ENCODE measurements around the gene SLIT3.

Gene SLIT3

DNA sequence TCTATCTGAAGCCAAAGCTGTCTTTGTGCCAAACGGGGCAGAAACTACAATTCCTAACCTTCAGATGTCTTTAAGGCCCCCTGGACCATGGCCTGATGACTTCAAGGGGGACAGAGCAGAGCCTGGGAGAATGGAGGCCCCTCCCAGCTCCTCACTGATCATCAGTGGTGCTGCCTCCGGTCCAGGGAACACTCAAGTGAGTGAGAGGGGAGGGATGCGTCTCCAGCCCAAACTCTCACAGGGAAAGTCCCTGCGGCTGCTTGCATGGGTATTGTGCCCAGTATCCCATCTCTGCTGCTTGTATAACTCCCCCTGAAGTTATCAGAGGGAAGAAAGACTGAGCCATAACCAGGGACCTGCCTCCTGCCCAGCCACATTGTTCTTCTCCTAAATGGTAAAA is 490.3 kb downstream of the SLIT3 start:
- Mint-ChIP-seq H3K9me3 (no peaks in the 10 kb centered on the region), H3K4me3 (no peak overlapping the region), H3K27me3 (peaks cover 2% of the 10 kb centered on the region), H3K27ac (no peak overlapping the region), H3K4me1 (no peaks in the 10 kb centered on the region), H3K36me3 (no peaks in the 10 kb centered on the region)

DNA sequence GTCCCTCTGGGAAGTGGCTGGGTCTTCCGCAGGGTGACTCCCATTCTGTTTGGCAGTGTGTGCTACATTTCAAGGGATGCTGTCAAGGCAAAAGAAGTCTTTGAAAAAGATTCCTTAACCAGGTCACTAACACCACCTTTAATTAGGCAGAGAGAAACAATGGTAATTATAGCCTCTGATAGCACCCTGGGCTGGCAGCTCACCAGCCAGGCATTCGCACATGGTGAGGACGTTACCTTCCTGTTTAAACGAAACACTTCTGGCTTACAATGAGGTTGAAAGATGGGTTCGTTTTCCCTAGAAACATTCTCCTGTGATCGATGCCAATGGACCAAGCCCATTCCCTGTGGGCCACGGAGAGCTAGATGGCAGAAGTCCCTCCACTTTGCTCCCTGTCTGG is 491.7 kb downstream of the SLIT3 start:
- H3K9me3 Mint-ChIP-seq, result no peaks in the 10 kb centered on the region
- H3K4me1 Mint-ChIP-seq, result no peaks in the 10 kb centered on the region
- no peaks in the 10 kb centered on the region for H3K36me3 Mint-ChIP-seq
- no peak overlapping the region for H3K27ac Mint-ChIP-seq
- H3K27me3 Mint-ChIP-seq, result peaks cover 4% of the 10 kb centered on the region
- no peak overlapping the region for H3K4me3 Mint-ChIP-seq

DNA sequence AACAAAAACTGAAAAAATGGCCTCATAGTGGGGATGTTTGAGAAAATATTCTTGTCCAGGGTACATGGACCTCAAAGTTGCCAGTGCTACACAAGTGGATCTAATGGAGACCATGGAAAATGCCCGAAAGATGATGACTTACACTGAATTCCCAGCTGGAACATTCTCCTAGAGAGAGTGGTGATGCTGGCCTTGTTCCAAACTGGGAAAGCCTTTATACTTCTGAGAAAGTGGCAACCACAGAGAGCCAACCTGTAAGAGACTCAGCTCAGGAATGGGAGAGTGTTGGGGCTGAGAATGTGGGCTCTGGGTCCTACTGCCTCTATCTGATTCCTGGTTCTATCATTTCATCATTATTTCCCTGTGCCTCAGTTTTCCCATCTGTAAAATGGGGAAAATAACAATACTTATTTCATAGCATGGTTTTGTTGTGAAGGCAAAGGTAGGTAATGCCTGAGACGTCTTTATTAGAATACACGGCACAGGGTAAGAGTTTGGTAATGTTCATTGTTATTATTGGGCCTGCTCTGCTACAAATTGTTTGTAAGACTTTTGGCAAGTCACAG is 492.8 kb downstream of the SLIT3 start:
- no peaks in the 10 kb centered on the region for H3K4me1 Mint-ChIP-seq

DNA sequence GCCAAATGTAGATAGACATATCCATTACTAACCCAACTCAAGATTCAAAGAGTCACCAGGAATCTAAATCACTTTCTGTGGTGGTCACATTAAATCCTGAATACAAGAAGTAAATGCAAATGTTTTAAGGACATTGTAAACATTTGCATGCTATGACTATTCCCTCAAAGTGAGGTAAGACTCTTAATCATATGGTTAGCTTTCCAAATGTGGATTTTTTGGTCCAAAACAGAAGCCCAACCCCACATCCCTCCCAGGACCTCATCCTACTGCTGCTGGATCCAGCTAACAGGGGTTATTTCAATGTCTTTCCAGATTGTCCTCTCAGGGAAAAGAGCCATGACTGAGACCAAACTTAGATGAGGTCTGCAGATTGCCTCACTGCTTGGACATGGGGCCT is 493.7 kb downstream of the SLIT3 start:
- Mint-ChIP-seq H3K27ac (no peak overlapping the region), H3K9me3 (no peaks in the 10 kb centered on the region), H3K4me3 (no peak overlapping the region), H3K27me3 (peaks cover 4% of the 10 kb centered on the region), H3K4me1 (no peaks in the 10 kb centered on the region), H3K36me3 (no peaks in the 10 kb centered on the region)

More for the DNA sequence above, 492.8 kb downstream of the SLIT3 start:
- Mint-ChIP-seq H3K27me3 (peaks cover 4% of the 10 kb centered on the region), H3K36me3 (no peaks in the 10 kb centered on the region), H3K4me3 (no peak overlapping the region), H3K27ac (no peak overlapping the region), H3K9me3 (no peaks in the 10 kb centered on the region)

DNA sequence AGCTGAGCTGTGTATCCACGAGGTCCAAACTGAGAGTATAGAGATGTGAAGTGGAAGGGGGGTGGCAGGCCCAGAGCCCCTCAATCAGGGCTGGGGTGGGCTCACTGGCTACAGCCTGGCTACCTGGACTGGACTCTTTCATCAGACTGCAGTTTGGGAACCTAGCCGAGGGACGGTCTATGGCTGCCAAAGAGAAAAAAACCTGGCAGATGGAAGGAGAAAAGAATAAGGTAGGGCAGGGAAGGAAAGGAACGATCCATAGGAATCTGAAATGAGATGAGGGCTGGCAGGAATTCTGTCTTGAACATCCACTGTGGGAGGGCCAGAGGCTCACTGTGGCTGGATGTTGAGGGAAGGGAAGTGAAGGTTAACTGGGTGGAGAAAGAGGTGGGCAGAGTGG is 497.4 kb downstream of the SLIT3 start:
- no peaks in the 10 kb centered on the region for H3K4me1 Mint-ChIP-seq
- no peak overlapping the region for H3K27ac Mint-ChIP-seq

DNA sequence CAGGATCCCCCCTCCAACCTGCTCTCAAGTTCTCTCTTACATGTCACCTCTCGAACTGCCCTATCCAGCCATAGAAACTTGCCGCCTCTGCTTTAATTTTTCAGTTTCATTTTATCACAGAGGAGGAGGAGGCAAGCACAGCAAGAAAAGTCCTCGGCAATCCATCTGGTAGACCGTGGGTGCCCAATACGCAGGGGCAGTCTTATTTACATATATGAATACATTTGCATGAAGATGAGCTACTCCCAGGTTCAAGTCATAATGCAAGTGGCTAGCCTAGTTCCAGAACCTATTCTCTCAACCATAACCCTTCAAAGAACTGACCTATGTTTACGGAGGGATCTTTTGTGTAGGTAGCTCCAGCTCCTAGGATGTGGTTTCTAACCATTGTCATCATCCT is 498.6 kb downstream of the SLIT3 start:
- no peaks in the 10 kb centered on the region for H3K4me1 Mint-ChIP-seq
- H3K9me3 Mint-ChIP-seq, result no peaks in the 10 kb centered on the region
- peaks cover 8% of the 10 kb centered on the region for H3K27me3 Mint-ChIP-seq
- no peak overlapping the region for H3K27ac Mint-ChIP-seq
- no peaks in the 10 kb centered on the region for H3K36me3 Mint-ChIP-seq
- H3K4me3 Mint-ChIP-seq, result no peak overlapping the region

More for the DNA sequence above, 497.4 kb downstream of the SLIT3 start:
- Mint-ChIP-seq H3K27me3 (peaks cover 8% of the 10 kb centered on the region), H3K36me3 (no peaks in the 10 kb centered on the region), H3K9me3 (no peaks in the 10 kb centered on the region), H3K4me3 (no peak overlapping the region)

DNA sequence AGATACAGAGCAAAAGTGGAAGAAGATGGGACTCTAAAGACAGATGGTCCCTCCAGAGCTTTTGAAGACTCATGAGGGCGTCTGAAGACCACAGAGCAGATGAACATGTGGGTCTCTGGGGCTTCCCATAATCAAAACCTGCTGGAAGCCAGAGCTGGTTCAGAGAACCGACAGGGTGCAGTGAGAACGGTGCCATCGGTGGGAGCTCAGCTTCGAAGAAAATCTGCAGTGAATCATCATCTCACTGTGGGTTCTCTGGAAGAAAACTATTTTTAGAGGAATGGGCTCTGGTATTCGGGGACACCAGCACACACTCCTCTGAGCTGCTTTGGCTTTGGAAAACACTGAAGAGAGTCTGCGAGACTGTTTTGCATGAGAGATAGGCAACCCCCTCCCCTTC is 499.4 kb downstream of the SLIT3 start:
- H3K27me3 Mint-ChIP-seq, result peaks cover 8% of the 10 kb centered on the region

DNA sequence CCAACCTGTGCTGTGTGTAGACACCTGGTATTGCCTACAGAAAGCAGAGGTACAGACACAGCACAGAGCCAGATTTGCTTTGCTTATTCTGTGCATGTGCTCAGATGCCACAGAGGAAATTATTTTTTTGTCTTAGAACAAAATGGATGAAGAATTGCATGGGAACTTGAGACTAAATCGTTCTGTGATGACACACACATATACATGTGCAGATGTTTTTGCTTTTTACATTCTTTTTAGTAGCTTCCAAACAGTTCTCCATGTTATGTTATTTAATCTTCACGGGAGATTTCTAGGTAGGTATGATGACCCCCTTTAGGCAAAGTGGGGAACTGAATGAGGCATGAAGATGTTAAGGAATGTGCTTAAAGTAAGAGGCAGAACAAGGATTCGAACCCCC is 500.2 kb downstream of the SLIT3 start:
- H3K9me3 Mint-ChIP-seq, result no peaks in the 10 kb centered on the region

More for the DNA sequence above, 499.4 kb downstream of the SLIT3 start:
- Mint-ChIP-seq H3K4me3 (no peak overlapping the region), H3K27ac (no peak overlapping the region), H3K36me3 (no peaks in the 10 kb centered on the region), H3K4me1 (no peaks in the 10 kb centered on the region), H3K9me3 (no peaks in the 10 kb centered on the region)

DNA sequence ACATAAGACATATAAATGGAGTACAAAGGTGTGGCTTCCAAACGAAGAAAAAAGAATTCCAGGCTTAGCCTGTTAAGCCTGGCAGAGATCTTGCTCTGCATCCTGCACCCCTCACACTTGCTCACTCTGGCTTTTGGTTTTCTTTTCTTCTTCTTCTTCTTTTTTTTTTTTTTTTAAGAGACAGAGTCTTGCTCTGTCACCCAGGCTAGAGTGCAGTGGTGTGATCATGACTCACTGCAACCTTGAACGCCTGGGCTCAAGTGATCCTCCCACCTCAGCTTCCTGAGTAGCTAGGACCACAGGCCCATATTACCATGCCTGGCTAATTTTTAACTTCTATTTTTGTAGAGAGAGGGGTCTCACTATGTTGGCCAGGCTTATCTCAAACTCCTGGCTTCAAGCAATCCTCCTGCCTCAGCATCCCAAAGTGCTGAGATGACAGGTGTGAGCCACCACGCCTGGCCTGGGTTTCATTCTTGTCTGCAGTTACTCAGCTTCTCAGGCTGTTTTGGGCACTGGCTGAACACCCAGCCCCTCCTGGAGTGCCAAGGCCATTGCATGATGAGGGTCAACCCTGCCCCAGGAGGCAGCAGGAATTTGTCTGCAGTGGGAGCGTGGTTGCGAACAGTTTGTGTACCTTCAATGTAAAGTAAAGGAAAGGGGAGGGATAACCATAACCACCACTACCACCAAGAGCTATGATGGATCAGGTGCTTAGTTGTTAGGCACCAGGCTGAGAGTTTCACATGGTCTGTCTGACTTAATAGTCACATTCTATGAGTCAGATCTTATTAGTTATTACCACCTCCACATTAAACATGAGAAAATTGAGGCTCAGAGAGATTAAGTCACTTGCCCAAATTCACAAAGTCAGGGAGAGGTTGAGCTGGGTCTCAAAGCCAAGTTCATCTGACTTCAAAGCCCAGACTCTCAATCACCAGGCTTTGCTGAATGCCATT is 502.6 kb downstream of the SLIT3 start:
- Mint-ChIP-seq H3K4me1 (no peaks in the 10 kb centered on the region), H3K27me3 (peaks cover 4% of the 10 kb centered on the region), H3K36me3 (no peaks in the 10 kb centered on the region)

More for the DNA sequence above, 500.2 kb downstream of the SLIT3 start:
- Mint-ChIP-seq H3K4me3 (no peak overlapping the region), H3K4me1 (no peaks in the 10 kb centered on the region), H3K27me3 (peaks cover 6% of the 10 kb centered on the region), H3K36me3 (no peaks in the 10 kb centered on the region), H3K27ac (no peak overlapping the region)

DNA sequence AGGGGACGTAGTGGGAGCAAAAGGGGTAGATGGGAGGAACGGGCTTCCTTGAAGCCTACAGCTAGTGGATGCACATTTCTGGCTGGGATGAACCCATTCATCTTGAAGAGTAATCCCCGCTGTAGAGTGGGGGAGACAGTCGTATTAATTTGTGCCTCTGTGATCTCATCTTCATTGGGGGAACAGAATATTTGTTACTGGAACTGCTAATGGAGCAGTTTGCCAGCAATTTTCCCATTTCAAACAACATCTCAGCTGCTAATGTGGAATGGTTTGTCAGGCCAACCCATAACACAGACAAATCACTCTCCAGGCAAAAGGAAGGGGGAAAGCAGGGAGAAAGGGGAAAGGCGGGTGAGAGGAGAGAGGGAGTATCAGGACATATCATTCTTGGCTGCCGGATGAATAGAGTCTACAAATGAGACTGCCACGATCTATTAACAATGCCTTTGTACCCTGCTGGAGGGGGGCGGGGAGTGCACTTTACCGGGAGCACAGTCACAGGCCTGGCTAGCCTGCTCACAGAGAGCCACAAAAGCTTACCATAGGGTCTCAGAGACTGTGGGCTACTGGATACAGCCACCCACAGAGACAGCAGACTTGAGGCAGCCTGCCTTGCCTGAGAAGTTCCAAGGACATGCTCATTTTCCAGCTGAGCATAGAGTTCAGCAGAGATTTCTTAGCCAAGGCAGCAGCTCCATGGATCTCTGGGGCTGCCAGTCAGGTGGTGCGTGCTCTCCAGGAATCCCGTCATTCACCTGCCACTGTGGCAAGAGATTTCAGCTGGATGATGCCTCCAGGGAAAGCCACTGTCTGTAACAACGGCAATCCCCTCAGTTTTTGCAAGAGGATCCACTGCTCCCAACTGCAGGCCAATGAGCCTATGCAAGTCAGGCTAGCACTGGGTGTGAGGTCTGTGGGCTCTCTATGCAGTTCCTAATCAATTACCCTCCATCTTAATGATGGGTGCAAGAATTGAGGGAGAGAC is 504.1 kb downstream of the SLIT3 start:
- H3K4me1 Mint-ChIP-seq, result no peaks in the 10 kb centered on the region
- peaks cover 4% of the 10 kb centered on the region for H3K27me3 Mint-ChIP-seq
- no peak overlapping the region for H3K27ac Mint-ChIP-seq
- H3K4me3 Mint-ChIP-seq, result no peak overlapping the region
- no peaks in the 10 kb centered on the region for H3K36me3 Mint-ChIP-seq
- no peaks in the 10 kb centered on the region for H3K9me3 Mint-ChIP-seq

More for the DNA sequence above, 502.6 kb downstream of the SLIT3 start:
- no peaks in the 10 kb centered on the region for H3K9me3 Mint-ChIP-seq
- no peak overlapping the region for H3K27ac Mint-ChIP-seq
- H3K4me3 Mint-ChIP-seq, result no peak overlapping the region

DNA sequence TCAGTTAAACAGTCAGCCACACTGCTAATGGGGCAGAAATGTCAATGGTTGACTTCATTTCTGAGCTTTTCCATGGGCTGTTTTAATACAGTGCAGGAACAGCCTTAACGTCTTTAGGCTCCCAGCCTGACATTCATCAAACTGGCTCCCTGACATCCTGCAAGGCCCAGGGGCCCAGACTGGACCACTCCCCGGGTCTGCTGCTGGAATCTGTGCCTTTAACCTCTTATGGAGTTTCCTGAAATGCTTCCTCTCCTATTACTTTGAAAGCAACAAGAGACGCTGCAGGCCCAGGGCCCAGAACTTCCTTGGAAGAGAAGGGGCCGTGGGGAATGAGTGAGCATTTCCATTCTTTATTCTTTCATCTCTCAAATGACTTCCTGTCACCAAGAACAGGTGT is 504.9 kb downstream of the SLIT3 start:
- Mint-ChIP-seq H3K36me3 (no peaks in the 10 kb centered on the region), H3K27ac (no peak overlapping the region), H3K4me3 (no peak overlapping the region), H3K27me3 (peaks cover under 1% of the 10 kb centered on the region), H3K9me3 (no peaks in the 10 kb centered on the region), H3K4me1 (no peaks in the 10 kb centered on the region)

DNA sequence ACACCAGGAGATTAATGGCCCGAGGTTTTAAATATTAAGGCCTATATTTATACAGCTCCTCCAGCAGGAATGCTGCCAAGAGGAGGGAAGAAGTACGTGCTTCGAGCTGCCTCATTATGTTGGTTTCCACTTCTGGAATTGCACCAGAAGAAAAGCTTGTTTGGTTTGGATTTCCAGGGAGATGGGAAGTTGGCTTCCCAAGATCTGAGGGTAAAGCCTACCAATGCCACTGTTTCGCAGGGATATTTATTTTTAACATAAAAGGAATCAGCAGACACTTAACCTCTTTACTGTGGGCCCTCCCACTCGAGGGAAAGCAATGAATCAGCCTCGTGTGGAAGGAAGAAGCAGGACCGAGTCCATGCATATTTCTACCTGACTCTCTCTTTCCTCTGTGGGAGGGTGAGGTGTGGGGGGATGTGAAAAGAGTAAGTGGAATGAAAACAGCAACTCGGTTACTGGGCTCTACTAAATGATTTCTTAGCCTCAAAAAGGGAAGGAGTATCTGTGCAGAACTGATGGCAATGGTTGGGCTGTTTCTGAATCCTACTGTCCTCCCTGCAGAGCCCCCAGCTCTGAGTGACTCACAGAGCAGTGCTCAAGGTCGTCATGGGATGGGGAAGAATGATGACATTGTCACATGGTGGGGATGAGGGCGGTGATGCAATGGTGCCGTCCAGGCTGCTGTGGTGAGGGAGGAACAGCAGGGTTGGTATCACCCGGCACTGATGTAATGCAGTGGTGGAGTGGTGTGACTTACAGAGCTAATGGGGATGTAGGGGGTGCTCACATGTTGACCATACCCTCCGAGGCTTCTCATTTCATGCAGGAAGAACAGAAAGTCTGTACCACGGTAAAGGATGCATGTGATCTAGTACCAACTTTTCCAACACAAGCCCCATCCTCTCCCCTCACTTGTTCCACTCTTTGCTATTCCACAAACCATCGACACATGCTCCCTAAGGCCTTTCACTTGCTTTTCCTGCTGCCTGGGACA is 506.8 kb downstream of the SLIT3 start:
- Mint-ChIP-seq H3K27ac (no peak overlapping the region), H3K9me3 (no peaks in the 10 kb centered on the region), H3K4me1 (no peaks in the 10 kb centered on the region), H3K27me3 (no peaks in the 10 kb centered on the region), H3K4me3 (no peak overlapping the region), H3K36me3 (no peaks in the 10 kb centered on the region)

DNA sequence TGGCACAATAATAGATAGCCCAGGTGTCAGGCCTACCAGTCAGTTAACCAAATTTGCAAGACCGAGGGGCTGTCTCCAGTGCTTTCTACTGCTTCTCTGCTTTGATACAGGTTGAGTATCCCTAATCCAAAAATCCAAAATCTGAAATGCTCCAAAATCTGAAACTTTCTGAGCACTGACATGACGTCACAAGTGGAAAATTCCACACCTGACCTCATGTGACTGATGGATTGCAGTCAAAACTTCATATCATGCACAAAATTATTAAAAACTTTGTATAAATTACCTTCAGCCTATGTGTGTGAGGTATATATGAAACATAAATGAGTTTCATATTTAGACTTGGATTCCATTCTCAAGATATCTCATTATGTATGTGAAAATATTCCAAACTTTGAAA is 508.3 kb downstream of the SLIT3 start:
- Mint-ChIP-seq H3K27ac (no peak overlapping the region), H3K27me3 (no peaks in the 10 kb centered on the region), H3K36me3 (no peaks in the 10 kb centered on the region)

DNA sequence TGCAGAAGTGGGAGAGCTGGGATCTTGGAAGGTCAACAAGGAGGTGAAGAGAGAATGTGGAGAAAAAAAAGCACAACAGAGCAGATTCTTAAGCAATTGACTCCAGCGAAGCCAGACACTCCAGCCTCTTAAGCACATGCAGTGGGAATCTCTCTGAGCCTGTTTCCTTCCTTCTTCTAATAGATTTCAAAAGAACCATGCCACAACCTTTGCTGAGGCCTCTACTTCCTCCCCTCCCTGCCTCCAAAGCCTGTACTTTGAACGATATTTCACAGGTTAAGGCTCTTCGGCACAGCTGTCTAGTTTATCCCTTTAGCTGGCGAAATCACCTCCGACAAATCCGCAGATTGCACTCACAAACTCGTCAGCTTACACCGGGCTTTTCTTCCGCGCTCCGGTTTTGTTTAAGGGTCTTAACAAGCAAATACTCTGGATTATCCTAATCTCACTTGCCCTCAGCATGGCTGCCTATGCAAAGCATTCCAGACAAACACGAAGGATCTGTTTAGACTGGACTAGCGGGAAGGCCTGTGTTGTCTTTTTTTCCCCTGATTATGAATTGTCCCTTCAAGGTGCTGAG is 510.2 kb downstream of the SLIT3 start:
- no peaks in the 10 kb centered on the region for H3K27me3 Mint-ChIP-seq
- no peaks in the 10 kb centered on the region for H3K4me1 Mint-ChIP-seq
- H3K36me3 Mint-ChIP-seq, result no peaks in the 10 kb centered on the region
- H3K27ac Mint-ChIP-seq, result no peak overlapping the region
- no peak overlapping the region for H3K4me3 Mint-ChIP-seq
- H3K9me3 Mint-ChIP-seq, result no peaks in the 10 kb centered on the region

More for the DNA sequence above, 508.3 kb downstream of the SLIT3 start:
- H3K4me1 Mint-ChIP-seq, result no peaks in the 10 kb centered on the region
- H3K4me3 Mint-ChIP-seq, result no peak overlapping the region
- H3K9me3 Mint-ChIP-seq, result no peaks in the 10 kb centered on the region
